T47D (cell line): ENCODE data around the gene WBP2NL.
A peak's percentile ranks its signal among the peaks of the same experiment; 100 is the strongest.

Experiments
- DNase-seq, 2 experiments: peaks; one replicate each; pipeline versions ENCODE4 v3.0.0 to v3.0.0-alpha.2; 2011 to 2012; ENCODE audit warnings: low read depth in 1 of 2, low spot score in 1 of 2
- JUND ChIP-seq: IDR thresholded peaks from 2 replicates; pipeline ENCODE4 v1.6.1; 2012; ENCODE audit warnings: low read depth
- in situ Hi-C: cut with HindIII; loops from 2 replicates; pipeline ENCODE4 v1.10.0; 2016; ENCODE audit warnings: low sequenced_read_pairs, low pct_unique_long_range_greater_than_20kb

Gene WBP2NL

GRCh38 chr22:41983513-41984405 lies 14.8 kb upstream of the WBP2NL start:
- DNase-seq = peak in 1 of 2 experiments; percentile 39
- no peak for TF ChIP-seq JUND
- in situ Hi-C loops = no loop called here

- no peak for DNase-seq
- TF ChIP-seq JUND = no peak
- in situ Hi-C loops = no loop called here
Observed at GRCh38 chr22:41987276-41987675, 11.3 kb upstream of the WBP2NL start.

- no peak for TF ChIP-seq JUND
- DNase-seq = no peak
- in situ Hi-C loops = no loop called here
Observed at GRCh38 chr22:41989246-41989645, 9.3 kb upstream of the WBP2NL start.

- TF ChIP-seq JUND = no peak
- DNase-seq = no peak
- in situ Hi-C loops = no loop called here
Observed at GRCh38 chr22:41991111-41991510, 7.5 kb upstream of the WBP2NL start.

- TF ChIP-seq JUND = no peak
Observed at GRCh38 chr22:41992496-41992895, 6.1 kb upstream of the WBP2NL start.

GRCh38 chr22:41995211-41995610 lies 3.4 kb upstream of the WBP2NL start:
- in situ Hi-C loops = no loop called here
- no peak for TF ChIP-seq JUND
- DNase-seq = no peak

More at GRCh38 chr22:41992496-41992895, 6.1 kb upstream of the WBP2NL start:
- in situ Hi-C loops = no loop called here
- DNase-seq = no peak

GRCh38 chr22:41996826-41997225 lies 1.8 kb upstream of the WBP2NL start:
- DNase-seq = no peak
- in situ Hi-C loops = no loop called here
- TF ChIP-seq JUND = no peak

- in situ Hi-C loops = no loop called here
- no peak for DNase-seq
- TF ChIP-seq JUND = no peak
Observed at GRCh38 chr22:42000466-42000865, 1.9 kb downstream of the WBP2NL start.

GRCh38 chr22:42001121-42001520 lies 2.5 kb downstream of the WBP2NL start:
- no peak for TF ChIP-seq JUND
- no peak for DNase-seq
- in situ Hi-C loops = no loop called here

- no peak for DNase-seq
- in situ Hi-C loops = no loop called here
- no peak for TF ChIP-seq JUND
Observed at GRCh38 chr22:42001706-42002105, 3.1 kb downstream of the WBP2NL start.

- in situ Hi-C loops = no loop called here
- DNase-seq = no peak
- no peak for TF ChIP-seq JUND
Observed at GRCh38 chr22:42007922-42008321, 9.3 kb downstream of the WBP2NL start.

GRCh38 chr22:42010778-42011177 lies 12.2 kb downstream of the WBP2NL start:
- in situ Hi-C loops = no loop called here
- no peak for TF ChIP-seq JUND
- no peak for DNase-seq

- TF ChIP-seq JUND = no peak
- DNase-seq = no peak
- in situ Hi-C loops = no loop called here
Observed at GRCh38 chr22:42013385-42013784, 14.8 kb downstream of the WBP2NL start.

- in situ Hi-C loops = no loop called here
- no peak for DNase-seq
- TF ChIP-seq JUND = no peak
Observed at GRCh38 chr22:42016111-42016510, 17.5 kb downstream of the WBP2NL start.
